Jurkat, Clone E6-1 (cell line): ENCODE data around the gene SLC22A4.

Experiments
- DNase-seq: peaks from one replicate; pipeline ENCODE4 v3.0.0-alpha.2; 2011; ENCODE audit warnings: low read depth, low spot score
- H3K4me3 ChIP-seq: 2 replicates; pipeline ENCODE4 v1.5.1; 2011; ENCODE audit warnings: mild to moderate bottlenecking, low read length, control low read depth, moderate library complexity

Gene SLC22A4

DNA sequence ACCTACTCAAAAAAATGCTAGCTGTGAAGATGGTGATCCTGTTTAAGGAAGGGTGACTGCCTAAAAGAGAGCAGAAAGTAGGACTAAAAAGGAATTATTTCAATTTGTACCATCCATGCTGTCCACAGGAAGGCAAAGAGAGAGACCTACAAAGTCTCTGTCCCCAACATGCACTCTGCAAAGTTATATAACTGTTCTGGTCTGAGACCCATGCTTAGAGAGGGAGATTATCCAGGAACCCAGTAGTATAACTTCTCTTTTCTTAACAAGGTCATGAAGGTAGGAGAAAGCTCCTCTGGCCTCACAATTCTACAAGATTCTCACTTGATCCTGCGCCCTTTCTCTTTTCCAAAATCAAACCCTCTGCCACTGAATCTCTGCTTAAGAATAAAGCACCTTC, 25.8 kb downstream of the SLC22A4 start:
- no peak overlapping the region for H3K4me3 ChIP-seq
- DNase-seq, result no peak

DNA sequence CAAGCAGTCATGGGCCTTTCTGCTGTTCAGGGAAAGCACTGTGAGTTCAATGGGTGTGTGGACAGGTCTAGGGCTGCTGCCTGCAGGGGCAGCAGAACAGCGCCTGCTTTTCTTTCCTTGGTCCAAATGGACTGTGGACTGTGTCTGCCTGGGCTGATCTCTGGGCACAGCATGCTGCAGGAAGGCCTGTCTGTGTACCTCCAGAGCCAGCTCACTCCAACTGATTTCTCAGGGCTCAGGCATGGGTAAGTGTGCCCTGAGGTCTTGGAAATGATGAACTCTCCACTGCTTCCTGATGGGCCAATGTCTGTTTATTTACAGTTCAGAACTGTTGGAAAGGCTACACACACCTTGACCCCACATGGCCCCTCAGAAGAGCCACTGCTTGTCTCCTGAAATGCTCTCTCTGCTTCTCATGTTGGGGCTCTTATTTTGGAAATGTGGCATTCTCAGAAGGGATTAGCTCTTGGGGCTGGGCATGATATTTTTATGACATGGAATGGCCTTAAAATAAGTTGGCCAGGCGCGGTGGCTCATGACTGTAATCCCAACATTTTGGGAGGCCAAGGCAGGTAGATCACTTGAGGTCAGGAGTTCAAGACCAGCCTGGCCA, 27.0 kb downstream of the SLC22A4 start:
- DNase-seq, result no peak
- H3K4me3 ChIP-seq, result no peak overlapping the region

DNA sequence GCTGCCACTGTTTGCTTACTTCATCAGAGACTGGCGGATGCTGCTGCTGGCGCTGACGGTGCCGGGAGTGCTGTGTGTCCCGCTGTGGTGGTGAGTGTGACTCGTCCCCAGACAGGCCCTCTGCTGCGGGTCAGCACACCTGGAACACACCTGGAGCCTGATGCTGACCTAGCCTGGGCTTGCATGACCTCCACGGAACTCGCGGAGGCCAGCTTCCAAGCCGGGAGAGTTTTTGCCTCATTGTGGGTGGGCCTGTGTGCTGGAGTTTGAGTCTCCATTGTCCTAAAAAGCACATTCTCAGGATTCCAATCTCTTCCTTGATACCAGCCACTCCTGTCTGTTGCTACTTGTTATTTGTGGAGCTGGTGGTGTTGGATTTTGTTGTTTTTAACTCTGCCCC, 28.1 kb downstream of the SLC22A4 start:
- DNase-seq, result no peak
- H3K4me3 ChIP-seq, result no peak overlapping the region

DNA sequence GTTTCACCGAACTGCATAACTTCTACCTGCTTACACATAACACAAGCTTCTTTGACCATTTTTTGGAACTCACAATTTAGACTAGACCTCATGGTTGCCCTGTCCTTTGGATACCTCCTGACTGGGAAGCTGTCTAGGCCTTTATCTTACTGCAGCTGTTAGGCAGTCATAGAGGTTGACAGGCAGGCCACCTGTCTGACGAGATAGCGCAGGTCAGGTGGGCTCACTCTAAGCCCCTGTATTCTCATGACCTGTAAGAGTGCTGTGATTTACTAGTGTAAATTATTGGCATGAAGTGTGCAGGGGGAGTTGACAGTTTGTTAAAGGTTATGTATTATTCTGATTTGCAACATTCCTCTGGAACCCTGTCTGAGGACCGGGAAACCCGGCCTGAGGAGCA, 29.0 kb downstream of the SLC22A4 start:
- H3K4me3 ChIP-seq, result no peak overlapping the region
- DNase-seq, result no peak

DNA sequence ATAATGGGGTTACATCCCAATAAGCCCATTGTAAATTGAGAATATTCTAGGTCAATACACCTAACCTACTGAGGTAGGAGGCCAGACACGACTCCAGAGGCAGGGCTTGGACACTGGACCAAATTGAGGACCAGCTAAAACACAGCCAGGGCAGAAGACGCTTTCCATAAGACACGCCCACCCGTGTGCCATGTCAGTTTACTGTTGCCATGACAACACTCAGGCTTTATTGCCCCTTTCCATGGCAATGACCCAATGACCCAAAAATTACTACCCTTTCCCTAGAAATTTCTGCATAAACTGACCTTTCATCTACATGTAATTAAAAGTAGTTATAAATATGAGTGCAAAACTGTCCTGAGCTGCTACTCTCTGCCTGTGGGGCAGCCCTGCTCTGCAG, 31.5 kb downstream of the SLC22A4 start:
- no peak overlapping the region for H3K4me3 ChIP-seq
- no peak for DNase-seq

DNA sequence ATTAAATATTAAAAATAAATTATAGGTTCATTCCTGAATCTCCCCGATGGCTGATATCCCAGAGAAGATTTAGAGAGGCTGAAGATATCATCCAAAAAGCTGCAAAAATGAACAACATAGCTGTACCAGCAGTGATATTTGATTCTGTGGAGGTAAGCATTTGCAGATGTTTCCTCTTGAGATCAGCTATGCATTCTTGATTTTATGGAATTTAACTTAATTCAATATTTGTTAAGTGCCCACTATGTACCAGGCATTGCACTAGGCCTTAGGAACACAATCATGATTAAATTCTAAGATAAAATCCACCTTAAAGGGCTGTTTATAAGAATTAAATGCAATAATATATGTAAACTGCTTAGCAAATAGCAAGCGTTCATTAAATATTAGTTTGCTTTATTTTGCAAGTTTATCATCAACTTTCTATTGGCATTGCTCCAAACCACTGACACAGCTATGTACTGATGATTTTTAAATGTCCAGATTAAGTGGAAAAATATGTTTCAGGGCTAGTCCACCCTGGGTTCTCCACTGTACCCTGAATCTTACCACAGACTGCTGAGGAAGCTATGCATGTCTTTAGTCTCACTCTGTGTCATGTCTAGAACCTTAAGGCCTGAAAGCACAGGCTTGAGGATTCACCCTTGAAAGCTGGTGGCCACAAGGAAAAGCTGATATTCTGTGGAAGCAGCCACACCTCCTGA, 33.2 kb downstream of the SLC22A4 start:
- DNase-seq, result no peak
- H3K4me3 ChIP-seq, result no peak overlapping the region

DNA sequence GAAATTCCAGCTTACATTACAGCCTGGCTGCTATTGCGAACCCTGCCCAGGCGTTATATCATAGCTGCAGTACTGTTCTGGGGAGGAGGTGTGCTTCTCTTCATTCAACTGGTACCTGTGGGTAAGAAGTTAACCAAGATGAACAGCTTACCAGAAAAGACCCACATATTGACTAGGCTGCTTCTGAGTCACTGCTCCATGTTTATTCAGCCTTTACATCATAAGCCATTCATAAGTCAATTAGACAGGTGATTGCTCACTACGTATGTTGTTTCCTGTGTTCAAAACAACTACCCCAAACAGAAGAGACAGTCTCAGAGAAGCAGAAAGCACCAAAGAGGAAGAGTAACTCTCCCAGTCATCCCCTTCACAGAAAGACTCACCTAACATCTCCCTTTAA, 40.6 kb downstream of the SLC22A4 start:
- H3K4me3 ChIP-seq, result no peak overlapping the region
- DNase-seq, result no peak

DNA sequence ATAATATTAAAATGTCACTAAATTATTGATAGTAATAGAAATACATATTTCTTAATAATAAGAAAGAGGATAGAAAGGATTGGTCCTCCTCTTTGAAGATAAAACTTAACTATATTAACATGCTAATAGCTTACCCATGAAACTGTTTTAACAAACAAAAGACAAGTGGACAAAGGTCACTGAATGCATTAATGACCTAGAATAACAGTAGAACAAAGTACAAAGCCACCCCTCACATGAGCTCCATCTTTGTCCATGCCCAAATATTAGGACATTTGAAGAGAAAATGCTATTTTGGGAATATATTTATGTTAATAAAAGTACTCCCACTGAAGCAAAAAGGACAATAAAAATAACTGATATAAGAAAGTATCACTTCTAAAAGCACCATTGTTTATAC, 41.2 kb downstream of the SLC22A4 start:
- no peak for DNase-seq
- no peak overlapping the region for H3K4me3 ChIP-seq

DNA sequence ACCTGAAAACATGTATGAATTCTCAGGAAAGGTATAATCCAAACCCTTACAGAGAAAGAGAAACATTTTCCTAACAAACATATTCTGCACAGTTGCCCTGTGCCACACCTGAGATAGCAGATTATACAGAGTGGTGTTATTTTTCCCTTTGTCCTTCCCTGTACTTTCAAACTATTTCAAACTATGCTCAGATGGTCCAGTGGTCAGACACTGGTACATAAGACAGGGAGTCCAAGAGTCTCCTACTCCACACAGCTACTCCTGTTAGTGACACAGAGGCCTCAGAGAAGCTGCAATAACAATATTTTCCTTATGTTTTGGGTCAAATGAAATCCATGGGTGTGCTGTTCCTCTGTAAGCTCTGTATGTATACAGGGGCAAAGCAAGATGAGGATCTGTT, 45.3 kb downstream of the SLC22A4 start:
- no peak overlapping the region for H3K4me3 ChIP-seq
- DNase-seq, result no peak

DNA sequence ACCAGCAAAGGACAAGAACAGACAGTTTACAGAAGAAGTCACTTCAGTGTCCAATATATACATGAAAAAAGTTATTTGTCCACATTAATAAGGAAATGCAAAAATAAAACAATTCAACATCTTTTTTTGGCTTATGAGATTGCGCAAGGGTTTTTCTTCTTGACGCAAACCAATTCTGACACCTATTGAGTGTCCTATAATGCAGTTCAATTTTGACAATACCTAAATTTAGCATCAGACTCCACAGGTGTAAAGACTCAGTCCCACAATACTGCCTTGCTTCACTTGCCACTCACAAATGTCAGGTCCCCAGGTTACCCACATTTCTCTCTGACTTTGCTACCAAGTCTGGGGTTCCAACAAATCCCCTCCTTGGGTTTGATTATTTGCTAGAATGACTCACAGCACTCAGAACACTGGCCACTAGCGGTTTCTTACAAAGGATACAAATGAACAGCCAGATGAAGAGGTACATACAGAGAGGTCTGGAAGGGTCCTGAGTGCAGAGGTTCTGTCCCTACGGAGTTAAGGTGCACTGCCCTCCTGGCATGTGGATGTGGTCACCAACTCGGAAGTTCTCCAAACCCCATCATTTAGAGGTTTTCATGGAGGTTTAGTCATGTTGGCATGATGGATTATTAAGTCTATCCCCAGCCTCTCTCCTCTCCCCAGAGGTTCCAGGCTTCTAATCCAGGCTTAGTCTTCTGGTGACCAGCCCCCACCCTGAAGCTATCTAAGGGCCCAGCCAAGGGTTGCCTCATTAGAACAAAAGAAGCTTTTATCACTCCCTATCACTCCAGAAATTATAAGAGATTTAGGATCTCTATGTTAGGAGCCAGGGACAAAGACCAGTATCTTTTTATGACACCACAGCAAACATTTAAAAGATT, 48.3 kb downstream of the SLC22A4 start:
- H3K4me3 ChIP-seq, result no peak overlapping the region
- no peak for DNase-seq

DNA sequence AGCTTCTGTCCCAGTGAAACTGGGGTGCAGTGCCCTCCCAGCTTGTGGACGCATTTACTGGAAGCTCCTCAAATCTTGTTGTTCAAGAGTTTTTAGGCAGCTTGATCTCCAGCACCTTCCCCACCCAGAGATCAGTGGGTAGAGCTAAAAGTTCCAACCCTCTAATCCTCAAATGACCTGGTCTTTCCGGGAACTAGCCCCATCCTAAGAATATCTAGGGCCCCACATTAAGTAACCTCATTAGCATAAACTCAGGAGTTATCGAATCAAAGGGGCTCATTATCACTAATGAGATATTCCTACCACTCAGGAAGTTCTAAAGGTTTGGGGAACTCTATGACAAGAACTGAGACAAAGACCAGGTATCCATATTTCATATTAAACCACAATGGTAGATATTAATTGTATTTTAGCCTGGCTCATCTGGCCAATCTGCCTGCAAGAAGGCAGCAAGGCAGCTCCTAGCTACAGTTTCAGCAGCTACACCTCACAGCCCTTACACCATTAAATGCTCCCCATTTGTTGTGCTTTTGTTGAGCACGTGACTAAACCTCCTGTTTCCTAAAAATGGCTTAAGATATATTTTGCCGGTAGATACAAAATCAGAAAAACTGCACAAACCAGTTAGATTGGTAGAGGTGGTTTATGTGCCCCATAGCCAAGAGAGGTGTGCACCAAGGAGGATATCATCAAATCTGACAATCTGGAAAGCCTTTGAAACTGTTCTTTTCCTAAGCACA, 50.8 kb downstream of the SLC22A4 start:
- no peak for DNase-seq
- no peak overlapping the region for H3K4me3 ChIP-seq

DNA sequence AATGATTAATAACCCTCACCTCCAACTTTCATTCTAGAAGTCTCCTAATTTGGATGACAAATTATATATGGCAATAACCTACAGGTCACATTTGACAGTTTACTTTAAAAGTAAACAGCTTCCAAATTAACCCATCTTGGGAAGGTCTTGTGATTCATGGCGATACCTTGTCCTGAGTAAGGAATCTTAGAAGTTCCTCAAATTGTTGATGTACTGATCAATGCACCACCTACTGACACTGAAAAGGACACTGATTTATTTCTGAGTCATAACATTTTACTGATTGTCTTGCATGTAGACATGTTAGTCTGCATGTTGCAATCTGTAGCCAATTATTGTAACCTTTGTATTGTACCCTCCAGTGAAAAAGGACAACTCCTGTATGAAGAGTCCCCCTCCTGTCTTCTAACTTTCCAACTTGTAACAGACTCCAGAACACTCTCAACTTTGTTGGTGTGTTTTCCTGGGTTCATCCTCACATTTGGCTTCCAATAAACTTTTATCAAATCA, 59.3 kb downstream of the SLC22A4 start:
- H3K4me3 ChIP-seq, result no peak overlapping the region
- DNase-seq, result no peak

DNA sequence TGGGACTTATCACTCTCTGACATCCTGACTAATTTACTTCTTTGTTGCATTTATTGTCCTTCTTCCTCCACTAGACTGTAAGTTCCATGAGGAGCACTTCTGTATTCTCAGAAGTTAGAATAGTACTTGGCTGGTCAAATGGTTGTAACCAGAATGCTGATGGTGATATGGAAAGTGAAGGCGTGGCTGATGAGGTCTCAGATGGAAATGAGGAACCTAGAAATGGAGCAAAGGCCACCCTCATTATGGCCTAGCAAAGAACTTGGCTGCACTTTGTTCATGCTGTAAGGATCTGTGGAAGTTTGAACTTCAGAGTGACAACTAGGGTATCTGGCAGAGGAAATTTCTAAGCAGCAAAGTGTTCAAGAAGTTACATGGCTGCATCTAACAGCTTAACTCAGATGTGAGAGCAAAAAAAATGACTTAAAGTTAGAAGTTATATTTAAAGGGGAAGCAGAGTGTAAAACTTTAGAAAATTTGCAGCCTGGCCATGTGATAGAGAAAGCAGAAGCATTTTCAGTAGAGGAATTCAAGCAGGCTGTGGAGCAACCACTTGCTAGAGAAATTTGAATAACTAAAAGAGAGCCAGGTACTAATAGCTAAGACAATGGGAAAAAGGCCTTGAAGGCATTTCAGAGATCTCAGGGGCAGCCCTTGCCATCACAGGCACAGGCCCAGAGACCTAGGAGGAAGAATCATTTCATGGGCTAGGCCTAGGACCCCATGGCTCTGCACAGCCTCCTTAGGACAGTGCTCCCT, 60.4 kb downstream of the SLC22A4 start:
- DNase-seq, result no peak
- no peak overlapping the region for H3K4me3 ChIP-seq

DNA sequence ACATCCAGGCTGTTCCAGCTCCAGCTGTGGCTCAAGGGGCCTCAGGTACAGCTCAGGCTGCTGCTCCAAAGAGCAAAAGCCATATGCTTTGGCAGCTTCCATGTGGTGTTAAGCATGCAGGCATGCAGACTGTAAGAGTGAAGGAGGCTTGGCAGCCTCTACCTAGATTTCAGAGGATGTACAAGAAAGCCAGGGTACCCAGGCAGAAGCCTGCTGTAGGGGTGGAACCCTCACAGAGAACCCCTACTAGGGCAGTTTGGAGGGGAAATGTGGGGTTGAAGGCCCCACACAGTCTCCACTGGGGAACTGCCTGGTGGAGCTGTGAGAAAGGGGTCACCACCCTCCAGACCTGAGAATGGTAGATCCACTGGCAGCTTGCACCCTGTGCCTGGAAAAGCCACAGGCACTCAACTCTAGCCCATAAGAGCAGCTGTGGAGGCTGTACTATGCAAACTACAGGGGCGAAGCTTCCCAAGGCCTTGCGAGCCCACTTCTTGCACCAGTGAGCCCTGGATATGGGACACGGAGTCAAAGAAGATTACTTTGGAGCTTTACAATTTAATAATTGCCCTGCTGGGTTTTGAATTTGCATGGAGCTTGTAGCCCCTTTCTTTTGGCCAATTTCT, 61.1 kb downstream of the SLC22A4 start:
- H3K4me3 ChIP-seq, result no peak overlapping the region
- DNase-seq, result no peak

DNA sequence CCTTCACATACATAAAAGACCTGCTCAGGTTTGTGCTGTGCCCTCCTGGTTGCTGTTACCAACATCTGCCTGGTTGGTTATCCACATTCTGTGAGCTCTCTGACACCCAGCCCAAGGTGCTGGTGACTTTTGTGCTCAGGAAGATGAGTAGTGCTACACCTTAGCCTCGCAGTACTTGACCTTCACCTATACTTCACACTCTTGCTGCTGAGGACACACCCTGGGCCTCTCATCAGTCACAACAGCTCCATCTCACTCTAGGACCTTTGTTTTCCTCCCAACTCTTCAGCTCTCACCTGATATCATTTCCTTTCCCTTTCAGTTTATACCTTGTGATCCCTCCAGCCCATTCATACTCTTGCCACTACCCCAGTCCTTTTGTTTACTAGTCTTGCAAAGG, 64.6 kb downstream of the SLC22A4 start:
- DNase-seq, result no peak

DNA sequence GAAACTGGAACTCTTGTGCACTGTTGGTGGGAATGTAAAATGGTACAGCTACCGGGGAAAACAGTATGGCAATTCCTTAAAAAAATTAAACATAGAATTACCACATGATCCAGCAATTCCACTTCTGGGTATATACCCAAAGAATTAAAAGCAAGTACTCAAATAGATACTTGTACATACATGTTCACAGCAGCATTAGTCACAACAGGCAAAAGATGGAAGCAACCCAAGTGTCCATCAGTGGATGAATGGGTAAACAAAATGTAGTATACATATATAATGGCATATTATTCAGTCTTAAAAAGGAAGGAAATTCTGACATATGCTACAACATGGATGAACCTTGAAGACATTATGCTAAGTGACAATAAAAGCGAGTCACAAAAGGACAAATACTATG, 67.9 kb downstream of the SLC22A4 start:
- DNase-seq, result no peak
- no peak overlapping the region for H3K4me3 ChIP-seq

More for the DNA sequence above, 64.6 kb downstream of the SLC22A4 start:
- no peak overlapping the region for H3K4me3 ChIP-seq

DNA sequence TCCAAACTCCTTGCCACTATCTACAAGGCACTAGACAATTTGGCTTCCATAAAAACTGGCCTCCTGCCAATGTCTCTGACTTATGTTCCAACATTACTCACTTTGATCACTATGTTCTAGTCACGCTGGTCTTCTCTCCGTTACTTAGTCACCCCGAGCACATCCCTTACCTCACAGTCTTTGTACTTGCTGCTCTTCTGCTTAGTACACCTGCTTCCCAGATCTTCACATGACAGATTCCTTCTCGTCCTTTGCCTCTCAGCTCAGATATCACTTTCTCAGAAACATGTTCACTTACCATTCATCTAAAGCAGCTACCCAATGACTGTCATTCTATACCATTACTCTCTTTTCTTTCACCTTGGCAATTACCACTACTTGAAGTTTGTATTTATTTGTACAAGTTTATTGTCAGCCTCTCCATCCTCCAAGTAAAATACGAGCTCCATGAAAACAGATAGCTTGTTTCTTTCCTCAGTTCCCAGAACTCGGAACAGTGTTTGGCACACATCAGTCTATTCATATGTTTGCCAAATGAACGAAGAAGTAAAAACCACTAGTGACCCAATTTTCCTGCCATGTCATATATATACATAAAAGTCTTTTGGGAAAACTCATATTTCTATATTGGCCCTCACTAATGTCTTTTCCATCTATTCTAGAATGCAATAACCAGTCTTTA, 69.4 kb downstream of the SLC22A4 start:
- no peak for DNase-seq
- H3K4me3 ChIP-seq, result no peak overlapping the region

DNA sequence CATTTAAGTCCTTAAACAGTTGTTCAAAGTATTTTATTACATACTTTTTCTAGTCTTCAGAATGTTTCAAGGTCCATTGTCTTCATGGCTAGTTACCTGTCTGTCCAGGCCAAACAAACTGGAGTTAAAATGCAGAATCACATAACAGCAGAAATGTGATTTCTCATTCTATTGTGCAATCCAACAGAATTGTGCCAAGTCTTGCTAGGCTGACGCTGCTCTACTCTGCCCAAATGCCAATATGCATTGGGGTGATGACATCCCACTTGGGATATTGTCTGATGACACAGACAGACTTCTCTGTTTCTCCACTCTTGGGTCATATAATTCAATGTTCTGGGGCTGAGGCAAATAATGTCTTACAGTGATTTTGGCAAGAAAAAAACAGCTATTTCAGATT, 70.1 kb downstream of the SLC22A4 start:
- DNase-seq, result no peak

More for the DNA sequence above, 70.1 kb downstream of the SLC22A4 start:
- H3K4me3 ChIP-seq, result no peak overlapping the region
